HepG2 (cell line): Measurements from ENCODE around the gene HLA-DMB. TPM values are rescaled to one million over a fixed set of nuclear protein-coding genes. Genes with fewer than 3 reads are reported as not detected.

Source experiments
- ADNP ChIP-seq: sonication (generic); formaldehyde crosslinking; IDR thresholded peaks from 2 replicates; pipeline ENCODE4 v1.4.0; 2020; ENCODE audit warnings: missing genetic modification reagents
- ATF6 ChIP-seq: sonication (generic); formaldehyde crosslinking; conservative IDR thresholded peaks from 2 replicates; pipeline ENCODE4 v1.4.0; 2020; ENCODE audit warnings: missing genetic modification reagents
- CBFB ChIP-seq: sonication (generic); formaldehyde crosslinking; IDR thresholded peaks from 2 replicates; pipeline ENCODE4 v1.4.0; 2020; ENCODE audit warnings: missing genetic modification reagents
- DDIT3 ChIP-seq: sonication (generic); formaldehyde crosslinking; IDR thresholded peaks from 2 replicates; pipeline ENCODE4 v1.4.0; 2020; ENCODE audit warnings: mild to moderate bottlenecking, missing genetic modification reagents
- ELF3 ChIP-seq: IDR thresholded peaks from 2 replicates; pipeline ENCODE4 v1.6.1; 2016; ENCODE audit warnings: missing genetic modification reagents, missing compliant biosample characterization
- KDM5A ChIP-seq: fragments of 200-600 bp; sonication (generic); IDR thresholded peaks from 2 replicates; pipeline ENCODE4 v1.7.0; 2018; ENCODE audit warnings: antibody characterized with exemption, mild to moderate bottlenecking, low read length, borderline replicate concordance
- LBX2 ChIP-seq: sonication (generic); formaldehyde crosslinking; IDR thresholded peaks from 2 replicates; pipeline ENCODE4 v1.5.0; 2020; ENCODE audit warnings: missing genetic modification reagents, mild to moderate bottlenecking, borderline replicate concordance
- MAZ ChIP-seq, 2 experiments: sonication (generic) in 1 of 2; formaldehyde crosslinking in 1 of 2; IDR thresholded peaks; 2 replicates each; pipeline versions ENCODE4 v1.5.0 to v1.6.1; 2012 to 2020; ENCODE audit warnings: low read depth in 2 of 2, mild to moderate bottlenecking in 2 of 2, borderline replicate concordance in 1 of 2, improper control_type of control experiment in 1 of 2, low read length in 1 of 2, missing genetic modification reagents in 1 of 2, moderate library complexity in 1 of 2
- RAD21 ChIP-seq: fragments of 450-650 bp; formaldehyde crosslinking; IDR thresholded peaks from 2 replicates; pipeline ENCODE4 v1.5.0; 2020; ENCODE audit warnings: mild to moderate bottlenecking
- RARA ChIP-seq: IDR thresholded peaks from 2 replicates; pipeline ENCODE4 v1.6.1; 2016; ENCODE audit warnings: missing genetic modification reagents, missing compliant biosample characterization
- STAT5B ChIP-seq: sonication (generic); formaldehyde crosslinking; IDR thresholded peaks from 2 replicates; pipeline ENCODE4 v1.4.0; 2020; ENCODE audit warnings: missing genetic modification reagents
- THRA ChIP-seq: sonication (generic); formaldehyde crosslinking; IDR thresholded peaks from 2 replicates; pipeline ENCODE4 v1.4.0; 2020; ENCODE audit warnings: missing genetic modification reagents, borderline replicate concordance
- XBP1 ChIP-seq: sonication (generic); formaldehyde crosslinking; IDR thresholded peaks from 2 replicates; pipeline ENCODE4 v1.5.0; 2020; ENCODE audit warnings: missing genetic modification reagents
- ZBTB33 ChIP-seq: sonication (generic); formaldehyde crosslinking; IDR thresholded peaks from 2 replicates; pipeline ENCODE4 v1.4.0; 2020; ENCODE audit warnings: missing genetic modification reagents
- ZNF143 ChIP-seq: sonication (generic); formaldehyde crosslinking; IDR thresholded peaks from 2 replicates; pipeline ENCODE4 v1.4.0; 2020; ENCODE audit warnings: missing genetic modification reagents
- ZNF17 ChIP-seq: sonication (generic); formaldehyde crosslinking; IDR thresholded peaks from 2 replicates; pipeline ENCODE4 v1.5.0; 2020; ENCODE audit warnings: mild to moderate bottlenecking, missing genetic modification reagents
- ZNF232 ChIP-seq: sonication (generic); formaldehyde crosslinking; IDR thresholded peaks from 2 replicates; pipeline ENCODE4 v1.4.0; 2020; ENCODE audit warnings: missing genetic modification reagents, borderline replicate concordance
- ZNF350 ChIP-seq: sonication (generic); formaldehyde crosslinking; IDR thresholded peaks from 2 replicates; pipeline ENCODE4 v1.4.0; 2020; ENCODE audit warnings: mild to moderate bottlenecking, low read depth, missing genetic modification reagents, borderline replicate concordance
- ZNF414 ChIP-seq: sonication (generic); formaldehyde crosslinking; IDR thresholded peaks from 2 replicates; pipeline ENCODE4 v1.5.0; 2020; ENCODE audit warnings: missing genetic modification reagents
- ZNF44 ChIP-seq: sonication (generic); formaldehyde crosslinking; IDR thresholded peaks from 2 replicates; pipeline ENCODE4 v1.5.1; 2020; ENCODE audit warnings: mild to moderate bottlenecking, missing genetic modification reagents
- ZNF629 ChIP-seq: sonication (generic); formaldehyde crosslinking; conservative IDR thresholded peaks from 2 replicates; pipeline ENCODE4 v1.5.0; 2020; ENCODE audit warnings: missing genetic modification reagents
- ZNF775 ChIP-seq: sonication (generic); formaldehyde crosslinking; IDR thresholded peaks from 2 replicates; pipeline ENCODE4 v1.4.0; 2020; ENCODE audit warnings: missing genetic modification reagents, mild to moderate bottlenecking, moderate library complexity, borderline replicate concordance
- polyA plus RNA-seq, 8 experiments: library from polyadenylated mRNA; depleted of rRNA in 3 of 8; stranded (reverse) in 7 of 8; unstranded in 1 of 8; fragments of >200 nt; fragmentation: Illumina TruSeq in 4 of 8; extraction: Trizol in 4 of 8; gene quantifications; 2 replicates each; pipeline versions ENCODE4 v1.2.1 to v1.2.3, GENCODE V29; 2011 to 2016; ENCODE audit warnings: low read depth in 4 of 8, missing spikeins in 1 of 8, mixed read lengths in 1 of 8; ENCODE audit not compliant: insufficient read depth in 1 of 8
- total RNA-seq, 5 experiments: library from RNA; depleted of rRNA; stranded (reverse); fragments of >200 nt; fragmentation: Illumina TruSeq; extraction: Trizol; gene quantifications; 2 replicates each; pipeline ENCODE4 v1.2.3, GENCODE V29; 2016; ENCODE audit warnings: low read depth in 1 of 5

The HLA-DMB gene
- total and polyA plus RNA-seq, 2 of the 13 experiments (the other 11 are each of a cell fraction or from before 2014, with no cell fraction given) = not detected

GRCh38 chr6:32968867-32969684 lies 28.2 kb upstream of the HLA-DMB start (continued):
- TF ChIP-seq ZNF775 (no peak), KDM5A (no peak), XBP1 (peak; percentile 21; the same call in 1 of the 2 replicates), RAD21 (CRISPR knock-in tag) (peak; percentile 49), ZNF44 (CRISPR knock-in tag) (peak; percentile 83), ZNF414 (CRISPR knock-in tag) (no peak), THRA (CRISPR knock-in tag) (peak; percentile 67; the same call in 1 of the 2 replicates), ZNF143 (no peak), STAT5B (CRISPR knock-in tag) (no peak), ADNP (CRISPR knock-in tag) (no peak), ZBTB33 (CRISPR knock-in tag) (peak; percentile 18), RARA (CRISPR knock-in tag) (0 out of 2 replicates have a peak, but pooled peaks have one; percentile 23), ATF6 (CRISPR knock-in tag) (no peak; the same call in 1 of the 2 replicates), MAZ (IDR thresholded peaks at IDR 0.05; ENCODE audit: borderline replicate concordance, low read depth, low read length) (peak; percentile 88; the same call in 1 of the 2 replicates), MAZ (CRISPR knock-in tag; IDR thresholded peaks at IDR 0.05; ENCODE audit: low read depth) (no peak; the same call in 1 of the 2 replicates), LBX2 (CRISPR knock-in tag) (peak; percentile 53; the same call in 1 of the 2 replicates), DDIT3 (CRISPR knock-in tag) (no peak), ZNF350 (CRISPR knock-in tag) (no peak; the same call in 1 of the 2 replicates), ZNF629 (CRISPR knock-in tag) (no peak), ELF3 (CRISPR knock-in tag) (no peak), ZNF17 (CRISPR knock-in tag) (no peak), CBFB (CRISPR knock-in tag) (peak; percentile 50; the same call in 1 of the 2 replicates), ZNF232 (CRISPR knock-in tag) (peak; percentile 75; the same call in 1 of the 2 replicates)
